SK-N-SH treated with all-trans-retinoic acid at 6 μM for 48 hours (cell line): ENCODE data around the gene SFXN2.

Experiments used
- ARNTL ChIP-seq: fragments of 450-650 bp; formaldehyde crosslinking; IDR thresholded peaks from 2 replicates; pipeline ENCODE4 v1.5.0; 2020; ENCODE audit warnings: low read depth, mild to moderate bottlenecking, moderate library complexity, borderline replicate concordance
- CSDC2 ChIP-seq: fragments of 250-450 bp; sonication (Bioruptor Pico); IDR thresholded peaks from 2 replicates; pipeline ENCODE4 v1.5.0; 2020; ENCODE audit warnings: mild to moderate bottlenecking, moderate library complexity
- GLIS3 ChIP-seq: fragments of 250-450 bp; sonication (Bioruptor Pico); IDR thresholded peaks from 2 replicates; pipeline ENCODE4 v1.5.0; 2020; ENCODE audit warnings: mild to moderate bottlenecking, moderate library complexity
- ISL1 ChIP-seq: fragments of 250-450 bp; sonication (Bioruptor Pico); IDR thresholded peaks from 2 replicates; pipeline ENCODE4 v2.1.2; 2022; ENCODE audit warnings: mild to moderate bottlenecking, moderate library complexity
- RARB ChIP-seq: fragments of 250-450 bp; sonication (Bioruptor Pico); IDR thresholded peaks from 2 replicates; pipeline ENCODE4 v1.8.0; 2021; ENCODE audit warnings: mild to moderate bottlenecking, moderate library complexity
- TCF4 ChIP-seq: fragments of 250-450 bp; sonication (Bioruptor Pico); IDR thresholded peaks from 2 replicates; pipeline ENCODE4 v1.8.0; 2021; ENCODE audit warnings: mild to moderate bottlenecking, moderate library complexity, borderline replicate concordance
- ZC3H10 ChIP-seq: fragments of 250-450 bp; sonication (Bioruptor Pico); IDR thresholded peaks from 2 replicates; pipeline ENCODE4 v1.5.1; 2021; ENCODE audit warnings: mild to moderate bottlenecking, moderate library complexity
- ZFP3 ChIP-seq: fragments of 250-450 bp; sonication (Bioruptor Pico); IDR thresholded peaks from 2 replicates; pipeline ENCODE4 v1.5.0; 2020; ENCODE audit warnings: mild to moderate bottlenecking, moderate library complexity
- ZFP30 ChIP-seq: fragments of 450-650 bp; formaldehyde crosslinking; IDR thresholded peaks from 2 replicates; pipeline ENCODE4 v1.5.0; 2022; ENCODE audit warnings: mild to moderate bottlenecking, moderate library complexity
- ZNF8 ChIP-seq: fragments of 450-650 bp; formaldehyde crosslinking; IDR thresholded peaks from 2 replicates; pipeline ENCODE4 v1.5.0; 2020; ENCODE audit warnings: mild to moderate bottlenecking, moderate library complexity
- TF ChIP-seq, protein P1 (sequence below): fragments of 250-450 bp; sonication (Bioruptor Pico); IDR thresholded peaks from 2 replicates; pipeline ENCODE4 v1.5.1; 2020; ENCODE audit warnings: low read depth, mild to moderate bottlenecking, moderate library complexity
- TF ChIP-seq, protein P2 (sequence below): fragments of 250-450 bp; sonication (Bioruptor Pico); IDR thresholded peaks from 2 replicates; pipeline ENCODE4 v1.5.0; 2020; ENCODE audit warnings: mild to moderate bottlenecking, moderate library complexity
- TF ChIP-seq, protein P3 (sequence below): fragments of 250-450 bp; sonication (Bioruptor Pico); IDR thresholded peaks from 2 replicates; pipeline ENCODE4 v1.8.0; 2020; ENCODE audit warnings: mild to moderate bottlenecking, moderate library complexity, borderline replicate concordance

DNA sequence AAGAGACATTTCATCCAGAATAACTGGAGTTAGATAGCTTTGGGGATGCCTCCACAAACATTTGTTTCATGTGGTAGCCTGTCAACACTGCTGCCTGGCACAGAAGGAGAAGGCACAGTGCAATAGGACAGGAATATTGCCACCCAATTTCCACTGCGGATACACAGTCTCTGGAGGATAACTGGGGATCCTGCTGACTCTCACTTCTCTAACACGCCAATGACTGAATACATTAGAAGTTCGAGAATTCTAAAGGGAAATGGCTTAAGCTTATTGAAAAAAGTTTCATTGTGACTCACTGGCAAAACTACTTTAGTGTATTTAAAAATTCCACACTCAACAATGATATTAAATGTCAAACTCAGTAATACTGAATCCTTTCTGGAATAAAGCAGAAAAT lies 13.2 kb upstream of the SFXN2 start:
- no peak for TF ChIP-seq ZC3H10 (CRISPR knock-in tag)
- no peak for TF ChIP-seq ZFP30 (CRISPR knock-in tag)
- TF ChIP-seq, protein P1, sequence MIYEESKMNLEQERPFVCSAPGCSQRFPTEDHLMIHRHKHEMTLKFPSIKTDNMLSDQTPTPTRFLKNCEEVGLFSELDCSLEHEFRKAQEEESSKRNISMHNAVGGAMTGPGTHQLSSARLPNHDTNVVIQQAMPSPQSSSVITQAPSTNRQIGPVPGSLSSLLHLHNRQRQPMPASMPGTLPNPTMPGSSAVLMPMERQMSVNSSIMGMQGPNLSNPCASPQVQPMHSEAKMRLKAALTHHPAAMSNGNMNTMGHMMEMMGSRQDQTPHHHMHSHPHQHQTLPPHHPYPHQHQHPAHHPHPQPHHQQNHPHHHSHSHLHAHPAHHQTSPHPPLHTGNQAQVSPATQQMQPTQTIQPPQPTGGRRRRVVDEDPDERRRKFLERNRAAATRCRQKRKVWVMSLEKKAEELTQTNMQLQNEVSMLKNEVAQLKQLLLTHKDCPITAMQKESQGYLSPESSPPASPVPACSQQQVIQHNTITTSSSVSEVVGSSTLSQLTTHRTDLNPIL (CRISPR knock-in tag) = no peak
- no peak for TF ChIP-seq RARB
- no peak for TF ChIP-seq ZFP3
- TF ChIP-seq, protein P2, sequence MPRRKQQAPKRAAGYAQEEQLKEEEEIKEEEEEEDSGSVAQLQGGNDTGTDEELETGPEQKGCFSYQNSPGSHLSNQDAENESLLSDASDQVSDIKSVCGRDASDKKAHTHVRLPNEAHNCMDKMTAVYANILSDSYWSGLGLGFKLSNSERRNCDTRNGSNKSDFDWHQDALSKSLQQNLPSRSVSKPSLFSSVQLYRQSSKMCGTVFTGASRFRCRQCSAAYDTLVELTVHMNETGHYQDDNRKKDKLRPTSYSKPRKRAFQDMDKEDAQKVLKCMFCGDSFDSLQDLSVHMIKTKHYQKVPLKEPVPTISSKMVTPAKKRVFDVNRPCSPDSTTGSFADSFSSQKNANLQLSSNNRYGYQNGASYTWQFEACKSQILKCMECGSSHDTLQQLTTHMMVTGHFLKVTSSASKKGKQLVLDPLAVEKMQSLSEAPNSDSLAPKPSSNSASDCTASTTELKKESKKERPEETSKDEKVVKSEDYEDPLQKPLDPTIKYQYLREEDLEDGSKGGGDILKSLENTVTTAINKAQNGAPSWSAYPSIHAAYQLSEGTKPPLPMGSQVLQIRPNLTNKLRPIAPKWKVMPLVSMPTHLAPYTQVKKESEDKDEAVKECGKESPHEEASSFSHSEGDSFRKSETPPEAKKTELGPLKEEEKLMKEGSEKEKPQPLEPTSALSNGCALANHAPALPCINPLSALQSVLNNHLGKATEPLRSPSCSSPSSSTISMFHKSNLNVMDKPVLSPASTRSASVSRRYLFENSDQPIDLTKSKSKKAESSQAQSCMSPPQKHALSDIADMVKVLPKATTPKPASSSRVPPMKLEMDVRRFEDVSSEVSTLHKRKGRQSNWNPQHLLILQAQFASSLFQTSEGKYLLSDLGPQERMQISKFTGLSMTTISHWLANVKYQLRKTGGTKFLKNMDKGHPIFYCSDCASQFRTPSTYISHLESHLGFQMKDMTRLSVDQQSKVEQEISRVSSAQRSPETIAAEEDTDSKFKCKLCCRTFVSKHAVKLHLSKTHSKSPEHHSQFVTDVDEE (CRISPR knock-in tag) = no peak
- TF ChIP-seq ARNTL = no peak
- TF ChIP-seq, protein P3, sequence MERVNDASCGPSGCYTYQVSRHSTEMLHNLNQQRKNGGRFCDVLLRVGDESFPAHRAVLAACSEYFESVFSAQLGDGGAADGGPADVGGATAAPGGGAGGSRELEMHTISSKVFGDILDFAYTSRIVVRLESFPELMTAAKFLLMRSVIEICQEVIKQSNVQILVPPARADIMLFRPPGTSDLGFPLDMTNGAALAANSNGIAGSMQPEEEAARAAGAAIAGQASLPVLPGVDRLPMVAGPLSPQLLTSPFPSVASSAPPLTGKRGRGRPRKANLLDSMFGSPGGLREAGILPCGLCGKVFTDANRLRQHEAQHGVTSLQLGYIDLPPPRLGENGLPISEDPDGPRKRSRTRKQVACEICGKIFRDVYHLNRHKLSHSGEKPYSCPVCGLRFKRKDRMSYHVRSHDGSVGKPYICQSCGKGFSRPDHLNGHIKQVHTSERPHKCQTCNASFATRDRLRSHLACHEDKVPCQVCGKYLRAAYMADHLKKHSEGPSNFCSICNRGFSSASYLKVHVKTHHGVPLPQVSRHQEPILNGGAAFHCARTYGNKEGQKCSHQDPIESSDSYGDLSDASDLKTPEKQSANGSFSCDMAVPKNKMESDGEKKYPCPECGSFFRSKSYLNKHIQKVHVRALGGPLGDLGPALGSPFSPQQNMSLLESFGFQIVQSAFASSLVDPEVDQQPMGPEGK = no peak
- no peak for TF ChIP-seq GLIS3 (CRISPR knock-in tag)
- TF ChIP-seq TCF4 = no peak
- TF ChIP-seq CSDC2 (CRISPR knock-in tag) = no peak
- no peak for TF ChIP-seq ZNF8 (CRISPR knock-in tag)
- TF ChIP-seq ISL1 (CRISPR knock-in tag) = no peak
